AG09319 (cell line): Measurements from ENCODE around the gene ST6GALNAC6.

ENCODE experiments used
- DNase-seq: peaks from one replicate; pipeline ENCODE4 v3.0.0-alpha.2; 2010; ENCODE audit warnings: low read depth; ENCODE audit errors: extremely low read depth
- TF ChIP-seq, protein P1 (sequence below): IDR thresholded peaks from 2 replicates; pipeline ENCODE4 v1.5.1; 2011; ENCODE audit warnings: low read depth, mild to moderate bottlenecking, inconsistent platforms, low read length, moderate library complexity

Gene ST6GALNAC6

DNA sequence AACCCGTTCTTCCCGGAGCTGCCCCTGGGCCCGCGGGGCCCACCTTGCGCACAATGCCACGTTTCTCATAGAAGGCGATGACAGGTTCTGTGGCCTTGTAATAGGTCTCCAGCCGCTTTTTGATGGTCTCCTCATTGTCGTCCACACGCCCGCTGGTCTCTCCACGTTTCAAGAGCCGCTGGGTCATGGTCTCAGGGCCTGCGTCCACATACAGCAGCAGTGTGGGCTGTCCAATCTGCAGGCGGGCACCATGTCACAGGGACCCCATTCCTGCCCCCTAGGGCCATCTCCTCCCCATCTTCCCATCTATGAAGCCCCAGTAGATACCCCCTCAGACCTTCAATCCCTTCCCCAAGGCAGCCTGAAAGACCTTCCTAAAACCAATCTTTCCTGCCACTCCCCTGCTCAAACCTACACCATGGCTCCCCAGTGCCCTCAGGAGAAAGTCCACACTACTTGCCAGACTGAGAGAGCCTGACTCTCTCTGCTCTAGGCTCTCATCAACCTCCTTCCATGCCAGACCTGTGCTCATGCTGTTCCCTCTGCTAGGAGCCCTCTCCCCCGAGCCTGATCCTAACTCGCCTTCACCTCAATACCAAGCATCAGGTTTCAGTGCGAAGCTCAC is 31.0 kb downstream of the ST6GALNAC6 start:
- DNase-seq = no peak
- TF ChIP-seq, protein P1, sequence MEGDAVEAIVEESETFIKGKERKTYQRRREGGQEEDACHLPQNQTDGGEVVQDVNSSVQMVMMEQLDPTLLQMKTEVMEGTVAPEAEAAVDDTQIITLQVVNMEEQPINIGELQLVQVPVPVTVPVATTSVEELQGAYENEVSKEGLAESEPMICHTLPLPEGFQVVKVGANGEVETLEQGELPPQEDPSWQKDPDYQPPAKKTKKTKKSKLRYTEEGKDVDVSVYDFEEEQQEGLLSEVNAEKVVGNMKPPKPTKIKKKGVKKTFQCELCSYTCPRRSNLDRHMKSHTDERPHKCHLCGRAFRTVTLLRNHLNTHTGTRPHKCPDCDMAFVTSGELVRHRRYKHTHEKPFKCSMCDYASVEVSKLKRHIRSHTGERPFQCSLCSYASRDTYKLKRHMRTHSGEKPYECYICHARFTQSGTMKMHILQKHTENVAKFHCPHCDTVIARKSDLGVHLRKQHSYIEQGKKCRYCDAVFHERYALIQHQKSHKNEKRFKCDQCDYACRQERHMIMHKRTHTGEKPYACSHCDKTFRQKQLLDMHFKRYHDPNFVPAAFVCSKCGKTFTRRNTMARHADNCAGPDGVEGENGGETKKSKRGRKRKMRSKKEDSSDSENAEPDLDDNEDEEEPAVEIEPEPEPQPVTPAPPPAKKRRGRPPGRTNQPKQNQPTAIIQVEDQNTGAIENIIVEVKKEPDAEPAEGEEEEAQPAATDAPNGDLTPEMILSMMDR = no peak

DNA sequence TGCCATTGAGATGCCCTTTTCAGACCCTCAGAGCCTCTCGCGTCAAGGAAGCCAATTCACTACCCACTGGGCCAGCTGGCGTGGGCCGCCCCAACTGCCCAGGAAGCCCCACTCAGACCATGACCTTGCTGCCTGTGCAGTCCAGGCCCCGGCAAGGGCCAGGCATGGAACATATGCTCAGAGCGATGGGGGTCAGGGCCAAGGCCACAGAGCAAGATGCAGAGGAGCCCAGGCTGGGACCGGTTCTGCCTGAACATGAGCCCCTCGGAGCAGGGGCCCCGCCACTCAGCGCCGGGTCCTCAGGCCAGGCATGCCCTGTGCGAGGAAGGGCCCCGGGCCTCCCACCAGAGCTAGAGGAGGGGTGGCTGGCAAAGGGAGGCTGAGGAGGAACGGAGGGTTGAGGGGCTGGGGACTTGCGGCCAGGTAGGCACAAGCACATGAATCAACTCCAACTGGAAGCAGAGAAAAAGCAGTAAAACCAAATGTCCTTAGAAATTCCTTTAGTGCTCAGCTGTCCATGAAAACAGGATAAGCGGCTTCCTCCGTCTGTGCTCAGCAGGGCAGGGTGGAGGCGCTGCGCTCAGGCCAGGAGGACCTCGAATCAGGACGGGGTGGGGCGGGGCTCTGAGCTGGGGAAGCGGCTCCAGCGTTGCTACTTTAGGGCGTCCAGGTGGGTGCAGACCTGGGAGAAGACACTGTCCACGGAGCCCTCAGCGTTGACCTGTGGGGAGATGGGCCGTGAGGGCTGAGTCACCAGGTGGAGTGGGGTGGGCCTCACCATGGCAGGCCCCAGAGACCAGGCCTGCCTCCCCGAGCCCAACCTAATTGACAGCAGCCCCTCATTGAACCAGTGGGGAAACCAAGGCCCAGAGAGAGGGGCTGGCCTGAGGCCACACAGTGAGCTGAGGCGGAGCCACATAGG is 31.8 kb downstream of the ST6GALNAC6 start:
- DNase-seq = no peak
- TF ChIP-seq, protein P1 = no peak

DNA sequence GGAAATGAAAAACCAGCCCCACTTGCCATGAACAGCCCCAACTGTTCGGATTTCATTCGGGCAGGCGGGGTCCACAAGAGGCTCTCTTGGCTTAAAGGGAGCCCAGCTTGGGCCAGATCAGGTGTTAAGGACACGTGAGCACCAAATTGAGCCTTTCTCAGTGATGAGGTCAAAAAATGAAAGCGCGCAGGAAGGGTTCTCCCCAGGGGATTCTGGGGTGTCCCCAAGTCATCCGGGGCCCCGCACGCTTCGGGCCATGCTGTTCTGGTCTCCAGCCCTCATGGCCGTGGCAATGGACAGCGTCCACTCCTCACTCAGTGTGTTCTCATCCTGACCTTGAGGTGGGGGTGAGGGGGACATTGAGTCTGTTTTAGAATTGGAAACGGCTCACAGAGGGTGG is 32.9 kb downstream of the ST6GALNAC6 start:
- TF ChIP-seq, protein P1 = no peak
- DNase-seq = no peak

DNA sequence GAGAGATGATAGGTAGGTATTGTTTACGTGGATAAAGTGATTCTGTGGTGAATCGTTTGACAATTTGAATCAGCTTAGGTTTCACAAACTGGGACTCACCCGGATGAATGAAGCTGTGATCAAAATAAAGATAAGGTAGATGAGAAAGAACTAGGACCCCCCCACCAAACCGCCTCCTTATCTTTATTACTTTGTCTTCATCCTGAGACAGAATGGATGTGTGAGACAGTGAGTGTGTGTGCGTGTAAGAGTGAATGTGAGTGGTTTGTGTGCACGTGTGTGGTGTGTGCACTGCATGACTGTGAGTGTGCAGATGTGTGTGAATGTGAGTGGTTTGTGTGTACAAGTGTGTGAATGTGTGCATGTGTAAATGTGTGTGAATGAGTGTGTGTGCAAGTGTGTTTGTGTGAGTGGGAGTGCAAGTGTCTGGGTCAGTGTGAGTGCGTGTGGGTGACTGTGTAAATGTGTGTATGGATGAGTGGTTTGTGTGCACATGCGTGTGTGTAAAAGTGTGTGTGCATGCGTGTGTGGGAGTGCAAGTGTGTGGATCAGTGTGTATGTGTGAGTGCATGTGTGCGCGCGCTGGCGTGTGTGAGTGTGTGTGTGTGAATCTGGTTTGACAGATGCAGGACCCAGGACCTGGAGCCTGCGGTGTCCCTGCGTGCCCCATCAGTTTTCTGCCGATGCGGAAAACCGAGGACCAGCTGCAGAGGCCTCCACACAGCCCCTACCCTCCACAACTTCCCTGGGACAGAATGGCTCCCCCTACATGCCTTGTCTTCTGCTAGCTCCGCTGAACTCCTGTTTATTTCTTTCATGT is 33.5 kb downstream of the ST6GALNAC6 start:
- DNase-seq = no peak
- TF ChIP-seq, protein P1 = no peak

DNA sequence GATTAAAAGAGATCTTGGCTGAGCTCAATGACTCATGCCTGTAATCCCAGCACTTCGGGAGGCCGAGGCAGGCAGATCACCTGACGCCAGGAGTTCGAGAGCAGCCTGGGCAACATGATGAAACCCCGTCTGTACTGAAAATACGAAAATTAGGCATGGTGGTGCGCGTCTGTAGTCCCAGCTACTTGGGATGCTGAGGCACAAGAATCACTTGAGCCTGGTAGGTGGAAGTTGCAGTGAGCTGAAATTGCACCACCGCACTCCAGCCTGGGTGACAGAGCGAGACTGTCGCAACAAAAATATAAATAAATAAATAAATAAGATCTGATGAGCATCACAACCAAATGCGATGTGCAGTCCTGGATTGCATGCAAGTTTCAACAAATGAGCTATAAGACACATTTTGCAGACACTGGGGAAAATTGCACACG is 36.2 kb downstream of the ST6GALNAC6 start:
- TF ChIP-seq, protein P1 = no peak
- no peak for DNase-seq

DNA sequence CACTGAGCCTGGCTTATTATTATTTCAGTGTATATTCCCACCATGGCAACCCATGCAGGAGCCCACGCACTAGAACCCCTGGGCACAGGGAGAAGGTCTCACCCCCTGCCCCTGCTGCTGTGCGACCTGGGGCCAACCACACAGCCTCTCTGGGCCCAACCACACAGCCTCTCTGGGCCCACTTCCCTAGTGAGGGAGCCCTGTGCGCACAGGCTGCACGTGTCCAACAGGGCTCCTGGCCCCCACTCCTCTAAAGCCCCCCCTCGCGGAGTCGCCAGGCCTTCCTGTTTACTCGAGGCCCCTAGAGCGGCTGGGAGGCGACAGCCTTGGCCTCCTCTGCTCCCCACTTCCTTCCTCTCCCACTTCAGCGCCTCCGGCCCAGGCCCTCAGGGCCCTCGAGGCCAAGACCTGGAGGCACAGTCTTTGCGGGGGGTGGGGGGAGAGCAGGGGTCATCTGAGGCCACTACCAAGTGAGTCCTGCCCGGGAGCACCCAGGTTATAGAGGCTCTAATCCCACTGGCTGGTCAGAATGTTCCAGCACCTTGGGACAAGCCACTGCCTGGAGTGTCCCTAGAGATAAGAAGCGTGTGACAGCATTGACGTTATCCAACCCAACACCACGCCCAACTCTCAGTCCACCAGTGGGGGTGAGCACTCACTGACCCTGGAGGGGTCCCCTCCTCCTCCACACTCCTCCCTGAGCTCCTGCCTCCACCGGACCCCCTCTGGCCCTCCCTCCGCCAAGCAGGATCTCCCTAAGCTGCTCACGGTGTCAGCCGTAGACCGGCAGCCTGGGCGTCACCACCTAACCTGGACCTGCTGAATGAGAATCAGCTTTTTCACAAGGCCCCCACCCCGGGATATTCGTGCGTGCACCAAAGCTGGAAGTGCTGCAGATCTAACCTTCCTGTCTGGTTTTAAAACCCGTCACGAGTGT is 37.1 kb downstream of the ST6GALNAC6 start:
- TF ChIP-seq, protein P1 = no peak
- no peak for DNase-seq
